ENCODE results near the gene TMC3. TPM values are rescaled to one million over a fixed set of nuclear protein-coding genes. Genes with fewer than 3 reads are reported as not detected.
A peak's percentile ranks its signal among the peaks of the same experiment; 100 is the strongest.

TMC3 gene
- total and polyA plus RNA-seq, 10 of the 15 experiments (the other 5 are each of a cell fraction or from before 2014, with no cell fraction given), result 0.03 to 0.04 (median 0.04) TPM; not detected in 7

- TF ChIP-seq MEF2A (IDR thresholded peaks at IDR 0.05; ENCODE audit: insufficient read depth, low read depth, low read length), result 0 out of 2 replicates have a peak, but pooled peaks have one; percentile 56
- TF ChIP-seq SMARCA5 (IDR thresholded peaks at IDR 0.05), result peak; percentile 94
- peak; percentile 88 for TF ChIP-seq ZBED1 (IDR thresholded peaks at IDR 0.05; ENCODE audit: borderline replicate concordance)
- TF ChIP-seq HDAC6 (IDR thresholded peaks at IDR 0.05; ENCODE audit: unreplicated experiment), result no peak
- no peak for TF ChIP-seq PRDM15 (CRISPR knock-in tag; IDR thresholded peaks at IDR 0.05)
- TF ChIP-seq ASH2L (IDR thresholded peaks at IDR 0.05; ENCODE audit: borderline replicate concordance, low read depth), result no peak
- TF ChIP-seq SIX5 (IDR thresholded peaks at IDR 0.05; ENCODE audit: low read depth, low read length, severe bottlenecking), result no peak
- no peak for TF ChIP-seq NFYB (IDR thresholded peaks at IDR 0.05; ENCODE audit: insufficient read depth, low read depth, low read length)
- TF ChIP-seq SMC3 (IDR thresholded peaks at IDR 0.05; ENCODE audit: borderline replicate concordance, low read length), result no peak
- TF ChIP-seq HSF1 (IDR thresholded peaks at IDR 0.05; ENCODE audit: low read depth, low read length), result no peak
- no peak for TF ChIP-seq TCF7 (IDR thresholded peaks at IDR 0.05; ENCODE audit: borderline replicate concordance)
- peak; percentile 69 for TF ChIP-seq MYB (IDR thresholded peaks at IDR 0.05; ENCODE audit: borderline replicate concordance, low read depth, low read length)
- TF ChIP-seq TCF12 (IDR thresholded peaks at IDR 0.05; ENCODE audit: low read depth, low read length), result peak; percentile 89; the same call in 1 of the 2 replicates
- no peak for TF ChIP-seq ESRRA (IDR thresholded peaks at IDR 0.05; ENCODE audit: low read length)
- peak; percentile 7 to 72; a peak in 3 of 4 replicates for TF ChIP-seq BHLHE40 (IDR thresholded peaks at IDR 0.05; ENCODE audit: borderline replicate concordance in 1 of 2, low read depth in 2 of 2, low read length in 1 of 2)
- no peak for TF ChIP-seq SREBF1 (IDR thresholded peaks at IDR 0.05; ENCODE audit: low read length)
- no peak for TF ChIP-seq MYC (IDR thresholded peaks at IDR 0.05; ENCODE audit: insufficient read depth, insufficient read length, insufficient replicate concordance, low read length, severe bottlenecking)
- no peak for TF ChIP-seq HCFC1 (IDR thresholded peaks at IDR 0.05; ENCODE audit: low read length)
- peak; percentile 88 for TF ChIP-seq ATF7 (IDR thresholded peaks at IDR 0.05; ENCODE audit: low read depth)
- peak; percentile 84 for TF ChIP-seq CBFB (IDR thresholded peaks at IDR 0.05; ENCODE audit: low read depth)
- TF ChIP-seq TBL1XR1 (IDR thresholded peaks at IDR 0.05; ENCODE audit: low read depth, low read length), result peak; percentile 91
- TF ChIP-seq CEBPZ (IDR thresholded peaks at IDR 0.05; ENCODE audit: low read depth, low read length), result no peak
Measured at GRCh38 chr15:81293728-81294515, 80.1 kb downstream of the TMC3 start (continued).
